Measurements from ENCODE around the gene P4HB.

Gene P4HB

DNA sequence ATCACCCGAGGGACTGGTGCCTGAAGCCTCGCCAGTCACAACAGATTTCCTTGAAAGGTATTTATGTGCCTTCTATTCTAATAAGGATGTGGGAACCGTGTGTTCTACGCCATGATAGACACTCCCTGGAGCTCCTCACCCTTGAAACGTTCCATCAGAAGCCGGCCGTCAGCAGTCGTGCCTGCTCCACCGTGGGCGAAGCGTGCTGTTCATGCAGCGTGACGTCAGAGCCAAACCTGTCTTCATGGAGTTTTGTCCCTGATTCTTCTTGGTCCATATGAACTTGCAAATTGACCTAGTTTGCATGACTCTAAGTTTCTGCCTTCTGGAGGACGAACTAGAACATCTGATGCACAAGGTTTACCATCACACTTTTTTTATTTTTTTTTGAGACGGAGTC is 21.0 kb downstream of the P4HB start:
- DNase-seq, result no peak
- in situ Hi-C loops (cut with HindIII; ENCODE audit: low pct_ligation_motif_present, low pct_unique_long_range_greater_than_20kb, low sequenced_read_pairs), result no loop called here

DNA sequence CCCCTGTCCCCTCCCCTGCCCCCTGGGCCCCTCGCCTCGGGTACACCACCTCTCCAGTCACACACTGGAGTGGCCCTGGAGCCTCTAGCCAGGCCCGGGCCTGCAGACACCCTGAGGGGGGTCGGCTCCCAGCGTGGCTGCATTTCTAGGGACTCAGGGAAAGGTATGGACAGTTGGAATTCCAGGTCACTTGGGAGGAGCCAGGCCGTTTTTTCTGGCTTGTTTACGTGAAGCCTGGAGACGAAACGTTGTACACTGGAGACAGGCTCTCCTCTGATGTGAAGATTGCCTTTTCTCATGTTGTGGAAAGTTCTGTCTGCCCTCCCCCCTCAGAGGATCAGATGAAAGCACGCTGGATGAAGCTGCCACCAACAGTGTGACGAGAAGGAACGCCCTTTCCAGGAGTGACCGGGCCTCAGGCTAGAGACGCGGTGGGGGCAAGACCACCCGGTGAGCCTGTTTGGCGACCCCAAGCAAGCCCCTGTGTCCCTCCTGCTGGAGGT is 21.5 kb downstream of the P4HB start:
- in situ Hi-C loops (cut with HindIII; ENCODE audit: low pct_ligation_motif_present, low pct_unique_long_range_greater_than_20kb, low sequenced_read_pairs), result no loop called here
- DNase-seq, result no peak

DNA sequence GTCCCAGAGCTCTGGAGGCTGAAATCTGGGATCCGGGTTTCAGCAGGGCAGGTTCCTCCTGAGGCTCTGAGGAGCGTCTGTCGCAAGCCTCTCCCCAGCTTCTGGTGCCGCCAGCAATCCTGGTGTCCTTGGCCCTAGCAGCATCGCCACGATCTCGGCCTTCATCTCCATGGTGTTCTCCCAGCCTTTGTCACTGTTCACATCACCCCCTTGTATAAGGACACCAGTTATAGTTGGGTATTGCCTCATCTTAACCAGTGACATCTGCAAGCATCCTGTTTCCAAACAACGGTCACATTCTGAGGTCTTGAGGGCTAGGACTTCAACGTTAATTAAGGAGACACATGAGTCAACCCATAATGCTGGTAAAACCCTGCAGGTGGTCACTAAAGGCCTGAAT is 22.7 kb downstream of the P4HB start:
- no peak for DNase-seq

DNA sequence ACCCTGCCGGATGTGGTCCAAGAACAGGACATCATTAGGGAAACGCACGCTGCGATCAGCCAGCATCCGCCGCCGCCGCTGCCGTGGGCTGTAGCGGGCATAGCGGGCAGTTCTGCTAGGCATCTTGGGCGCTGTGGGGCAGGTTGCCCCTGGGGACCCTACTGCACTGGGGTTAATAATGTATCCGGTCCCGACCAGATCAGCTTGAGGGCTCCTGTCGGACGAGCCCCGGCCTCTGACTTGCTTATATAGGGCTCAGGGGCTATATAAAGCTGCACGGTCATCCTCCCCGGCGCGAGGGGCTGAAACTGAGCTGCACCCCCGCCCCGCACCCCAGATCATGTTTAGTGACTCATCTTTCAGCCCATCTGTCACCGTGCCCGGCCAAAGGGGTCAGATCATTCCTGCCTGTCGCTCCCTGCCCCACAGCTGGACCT is 25.5 kb downstream of the P4HB start, which contains the start of gene PPP1R27:
Gene PPP1R27 (minus strand): TSS at position 220 of the 437 bp plus-strand sequence. CDS start 97 bp downstream, at position 123.
- DNase-seq, result no peak
- in situ Hi-C loops (cut with HindIII; ENCODE audit: low pct_ligation_motif_present, low pct_unique_long_range_greater_than_20kb, low sequenced_read_pairs), result no loop called here

More for the DNA sequence above, 22.7 kb downstream of the P4HB start:
- in situ Hi-C loops (cut with HindIII; ENCODE audit: low pct_ligation_motif_present, low pct_unique_long_range_greater_than_20kb, low sequenced_read_pairs), result no loop called here

DNA sequence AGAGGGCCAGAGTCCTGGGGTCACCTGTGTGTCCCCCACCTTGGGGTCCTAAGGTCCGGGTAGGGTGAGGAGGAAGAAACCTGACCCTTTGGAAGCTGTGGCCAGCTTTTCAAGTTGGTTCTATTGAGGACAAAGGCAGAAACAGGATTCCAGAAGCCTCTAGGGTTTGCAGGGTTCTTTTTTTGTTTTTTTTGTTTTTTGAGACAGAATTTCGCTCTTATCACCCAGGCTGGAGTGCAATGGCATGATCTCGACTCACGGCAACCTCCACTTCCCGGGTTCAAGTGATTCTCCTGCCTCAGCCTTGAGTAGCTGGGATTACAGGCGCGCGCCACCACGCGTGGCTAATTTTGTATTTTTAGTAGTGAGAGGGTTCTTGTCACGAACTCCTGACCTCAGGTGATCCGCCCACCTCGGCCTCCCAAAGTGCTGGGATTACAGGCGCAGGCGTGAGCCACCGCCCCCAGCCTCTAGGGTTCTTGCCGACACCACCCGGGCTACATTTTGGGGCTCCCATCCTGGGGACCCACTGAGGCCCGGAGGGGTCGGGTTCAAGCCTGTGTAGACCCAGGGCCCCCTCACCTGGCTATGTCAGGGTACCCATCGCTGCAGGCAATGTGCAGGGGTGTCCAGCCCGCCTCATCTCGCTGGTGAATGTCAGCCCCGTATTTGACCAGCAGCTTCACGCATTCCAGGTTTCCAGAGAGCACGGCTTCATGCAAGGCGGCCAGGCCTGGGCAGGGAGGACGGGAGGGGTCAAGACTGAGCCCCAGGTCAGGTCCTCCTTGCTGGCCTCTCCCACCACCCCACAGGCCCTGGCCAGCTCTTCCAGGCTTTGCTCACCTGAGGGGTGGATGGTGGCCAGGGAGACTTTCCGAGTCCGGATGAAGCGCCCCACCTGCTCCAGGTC is 26.2 kb downstream of the P4HB start:
- in situ Hi-C loops (cut with HindIII; ENCODE audit: low pct_ligation_motif_present, low pct_unique_long_range_greater_than_20kb, low sequenced_read_pairs), result no loop called here

DNA sequence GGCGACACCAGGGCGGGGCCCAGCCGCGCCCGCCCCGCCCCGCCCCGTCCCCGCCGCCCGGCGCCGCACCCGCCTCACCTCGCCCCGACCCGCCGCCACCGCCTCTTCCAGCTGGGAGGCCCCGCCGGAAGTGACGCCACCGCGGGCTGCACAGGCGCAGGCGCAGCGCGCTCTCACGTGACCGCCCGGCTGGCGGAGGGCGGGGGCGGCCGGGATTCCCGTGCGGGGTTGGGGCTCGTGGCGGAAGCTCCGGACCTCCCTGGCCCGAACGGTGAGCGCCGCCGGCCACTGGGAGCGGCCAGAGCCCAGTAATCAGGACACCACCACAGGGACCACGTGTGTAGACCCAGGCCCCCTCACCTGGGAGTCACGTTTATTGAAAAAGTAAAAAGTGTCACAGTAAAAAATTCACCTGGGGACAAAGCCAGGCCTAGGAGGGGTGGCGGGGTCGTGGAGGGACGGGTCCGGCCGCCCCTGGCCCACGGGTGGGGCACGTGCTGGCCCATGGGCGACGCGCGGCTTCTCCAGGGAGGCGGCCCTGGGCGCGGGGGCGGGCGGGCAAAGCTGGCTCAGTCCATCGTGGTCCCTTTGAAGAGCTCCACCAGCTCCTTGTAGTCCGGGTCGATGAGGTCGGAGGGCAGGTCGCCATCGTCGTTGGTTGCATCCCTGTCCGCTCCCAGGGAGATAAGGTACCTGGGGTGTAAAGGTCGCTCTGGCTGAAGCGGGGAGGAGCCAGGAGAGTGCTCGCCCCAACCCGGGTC is 27.0 kb downstream of the P4HB start, which contains the start of gene MCRIP1:
Gene MCRIP1 (minus strand): TSS at position 132 of the 761 bp plus-strand sequence. CDS start 8,785 bp downstream, outside the sequence.
- in situ Hi-C loops (cut with HindIII; ENCODE audit: low pct_ligation_motif_present, low pct_unique_long_range_greater_than_20kb, low sequenced_read_pairs), result no loop called here

More for the DNA sequence above, 26.2 kb downstream of the P4HB start:
- DNase-seq, result no peak

DNA sequence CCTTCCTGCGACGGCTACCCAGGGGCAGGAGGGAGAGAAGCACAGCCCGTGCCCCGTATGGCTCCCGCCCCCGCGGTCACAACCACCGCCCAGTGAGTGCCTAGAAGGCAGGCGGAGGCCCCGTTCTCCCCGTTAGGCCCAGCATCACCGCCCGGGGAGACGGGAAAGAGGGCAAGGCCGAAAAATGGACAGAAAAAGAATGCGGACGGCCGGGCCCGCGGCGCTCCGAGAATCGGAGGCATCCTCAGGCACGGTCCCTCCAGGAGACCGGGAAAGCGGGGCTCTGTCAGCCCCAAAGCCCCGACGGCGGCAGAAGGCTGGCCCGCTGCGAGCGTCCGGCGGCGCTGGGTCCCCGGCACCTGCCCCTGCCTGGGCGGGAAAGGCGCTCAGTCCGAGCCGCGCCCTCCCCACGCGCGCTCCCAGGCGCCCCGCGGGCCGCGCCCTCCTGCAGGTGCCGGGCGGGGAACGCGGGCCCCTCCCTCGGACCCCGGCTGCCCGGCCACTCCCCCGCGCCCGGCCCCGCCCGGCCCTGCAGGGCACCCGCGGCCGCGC is 27.7 kb downstream of the P4HB start:
- peak; percentile 45 for DNase-seq
- in situ Hi-C loops (cut with HindIII; ENCODE audit: low pct_ligation_motif_present, low pct_unique_long_range_greater_than_20kb, low sequenced_read_pairs), result no loop called here

More for the DNA sequence above, 27.0 kb downstream of the P4HB start, which contains the start of gene MCRIP1:
- peak; percentile 96 for DNase-seq

DNA sequence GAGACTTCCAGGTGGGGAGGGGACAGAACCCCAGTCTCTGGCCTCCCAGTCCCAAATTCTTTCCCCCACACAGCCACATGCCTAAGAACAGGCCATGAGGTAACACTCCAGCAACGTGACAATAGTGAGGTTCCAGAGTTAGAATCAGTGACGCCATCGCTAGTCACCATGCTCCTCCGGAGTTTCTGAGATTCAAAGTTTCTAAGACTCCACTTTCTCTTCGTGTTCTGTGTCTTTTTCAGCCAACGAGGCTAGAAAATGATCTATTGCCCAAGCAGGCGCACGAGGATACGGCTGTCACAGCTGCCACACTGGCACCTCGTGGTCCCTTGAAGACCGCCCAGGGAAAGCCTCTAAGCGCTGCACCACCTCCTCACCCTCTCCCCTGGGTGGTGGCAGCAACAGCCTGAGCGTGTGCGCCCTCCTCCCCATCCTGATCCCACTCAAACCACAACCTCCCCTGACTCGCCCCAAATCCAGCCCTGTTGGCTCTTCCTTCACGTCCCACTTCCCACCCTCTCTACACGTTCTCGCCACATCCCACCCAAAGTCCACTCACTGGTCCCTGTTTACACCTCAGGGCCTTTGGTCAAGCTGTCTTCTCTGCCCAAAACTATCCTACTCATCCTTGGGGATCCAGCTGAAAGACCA is 28.3 kb downstream of the P4HB start:
- in situ Hi-C loops (cut with HindIII; ENCODE audit: low pct_ligation_motif_present, low pct_unique_long_range_greater_than_20kb, low sequenced_read_pairs), result no loop called here
- DNase-seq, result no peak

DNA sequence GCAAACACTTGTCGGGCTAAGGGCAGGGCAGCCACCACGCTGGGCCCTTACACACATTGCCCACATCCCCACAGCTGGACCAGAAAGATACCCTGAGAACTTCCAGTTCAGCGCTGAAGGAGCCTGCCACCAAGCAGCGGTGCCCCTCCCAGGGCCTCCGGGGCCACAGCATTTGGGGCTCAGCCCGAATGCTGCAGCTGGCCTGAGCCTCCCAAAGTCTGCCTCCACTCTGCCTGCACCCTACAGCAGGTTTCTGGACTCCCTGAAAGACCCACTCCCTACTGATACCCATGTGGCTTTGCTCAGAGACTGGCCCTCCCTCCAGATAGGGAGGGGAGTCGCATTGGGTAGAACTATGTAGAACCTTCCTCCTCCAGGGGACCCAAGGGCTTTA is 28.8 kb downstream of the P4HB start:
- no peak for DNase-seq
- in situ Hi-C loops (cut with HindIII; ENCODE audit: low pct_ligation_motif_present, low pct_unique_long_range_greater_than_20kb, low sequenced_read_pairs), result no loop called here

DNA sequence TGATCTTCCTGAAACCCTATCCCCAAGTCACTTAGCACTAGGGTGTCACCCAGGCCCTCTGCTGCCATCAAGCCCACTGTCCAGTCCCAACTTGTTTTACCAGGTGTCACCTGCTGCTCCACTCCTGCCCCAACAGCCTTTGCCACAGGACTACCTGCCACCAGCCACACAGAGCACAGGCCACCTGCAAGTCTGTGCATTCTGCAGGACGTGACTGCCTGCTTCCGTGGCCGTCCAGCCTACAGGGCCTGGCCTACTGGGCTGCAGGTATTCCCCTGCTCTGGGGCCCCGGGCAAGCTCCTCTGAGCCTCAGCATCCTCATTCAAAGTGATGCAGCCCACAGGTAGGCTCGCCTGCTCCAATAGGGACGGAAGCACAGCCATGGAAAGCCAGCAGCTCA is 30.5 kb downstream of the P4HB start:
- in situ Hi-C loops (cut with HindIII; ENCODE audit: low pct_ligation_motif_present, low pct_unique_long_range_greater_than_20kb, low sequenced_read_pairs), result no loop called here
- no peak for DNase-seq

DNA sequence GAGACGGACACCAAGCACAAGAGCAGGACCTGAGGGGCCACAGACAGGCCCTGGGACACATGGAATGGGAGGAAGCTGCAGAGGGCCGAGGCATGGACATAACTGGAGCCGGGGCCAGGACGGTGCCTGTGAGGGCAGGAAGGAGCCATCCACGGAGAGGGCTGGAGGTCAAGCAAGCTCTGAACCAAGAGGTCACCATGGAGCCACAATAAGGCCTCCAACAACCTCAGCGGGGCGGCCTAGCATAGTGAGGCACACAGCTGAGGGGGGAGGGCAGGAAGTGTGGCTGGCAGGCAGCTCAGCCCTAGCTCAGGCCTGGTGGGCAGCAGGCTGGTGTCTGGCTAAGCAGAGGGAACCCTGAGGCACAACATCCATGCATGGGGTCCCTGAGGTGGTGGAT is 31.7 kb downstream of the P4HB start:
- in situ Hi-C loops (cut with HindIII; ENCODE audit: low pct_ligation_motif_present, low pct_unique_long_range_greater_than_20kb, low sequenced_read_pairs), result no loop called here
- DNase-seq, result no peak

DNA sequence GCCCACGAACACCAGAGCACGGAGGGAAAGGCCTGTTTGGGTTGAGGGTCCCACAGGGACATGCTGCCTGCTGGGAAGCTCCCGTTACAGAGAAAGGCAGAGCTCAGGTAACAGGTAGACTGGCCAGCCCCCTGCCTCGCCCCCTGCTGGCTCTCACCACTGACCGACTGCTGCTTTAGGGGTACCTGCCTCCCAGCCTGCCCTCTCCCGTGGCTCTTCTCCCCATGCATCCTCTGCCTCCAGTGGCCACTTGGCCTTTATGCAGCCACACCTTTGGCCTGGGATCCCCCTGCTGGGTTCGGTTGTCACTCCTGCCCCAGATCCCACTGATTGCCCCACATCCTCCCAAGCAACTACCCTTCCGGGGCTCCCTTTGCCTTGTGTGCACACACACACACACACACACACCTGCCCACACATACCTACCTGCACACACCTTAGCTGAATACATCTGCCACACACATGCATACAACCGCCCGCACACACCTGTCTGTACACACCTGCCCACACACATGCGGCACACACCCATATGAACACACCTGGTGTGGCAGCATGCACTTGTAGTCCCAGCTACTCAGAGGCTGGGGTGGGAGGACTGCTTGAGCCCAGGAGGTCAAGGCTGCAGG is 34.4 kb downstream of the P4HB start:
- in situ Hi-C loops (cut with HindIII; ENCODE audit: low pct_ligation_motif_present, low pct_unique_long_range_greater_than_20kb, low sequenced_read_pairs), result no loop called here
- no peak for DNase-seq

DNA sequence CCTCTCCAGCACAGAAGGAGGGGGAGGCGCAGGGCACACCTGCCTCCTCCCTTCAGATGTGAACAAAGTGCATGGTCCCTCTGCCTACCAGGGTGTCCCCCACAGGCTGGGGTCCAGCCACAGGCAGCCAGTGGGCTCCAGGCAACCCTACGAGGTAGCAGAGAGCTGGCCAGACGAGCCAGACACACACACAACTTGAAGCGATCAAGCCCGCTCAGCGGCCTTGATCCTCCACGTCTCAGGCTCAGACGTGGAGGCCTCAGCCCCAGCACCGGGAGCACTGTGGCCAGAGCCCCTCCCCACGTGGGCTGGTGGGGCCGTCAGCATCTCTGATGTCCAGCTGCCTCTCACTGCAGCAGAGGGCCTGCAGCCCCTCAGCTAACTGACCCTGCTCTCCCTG is 35.7 kb downstream of the P4HB start:
- in situ Hi-C loops (cut with HindIII; ENCODE audit: low pct_ligation_motif_present, low pct_unique_long_range_greater_than_20kb, low sequenced_read_pairs), result no loop called here
- no peak for DNase-seq

DNA sequence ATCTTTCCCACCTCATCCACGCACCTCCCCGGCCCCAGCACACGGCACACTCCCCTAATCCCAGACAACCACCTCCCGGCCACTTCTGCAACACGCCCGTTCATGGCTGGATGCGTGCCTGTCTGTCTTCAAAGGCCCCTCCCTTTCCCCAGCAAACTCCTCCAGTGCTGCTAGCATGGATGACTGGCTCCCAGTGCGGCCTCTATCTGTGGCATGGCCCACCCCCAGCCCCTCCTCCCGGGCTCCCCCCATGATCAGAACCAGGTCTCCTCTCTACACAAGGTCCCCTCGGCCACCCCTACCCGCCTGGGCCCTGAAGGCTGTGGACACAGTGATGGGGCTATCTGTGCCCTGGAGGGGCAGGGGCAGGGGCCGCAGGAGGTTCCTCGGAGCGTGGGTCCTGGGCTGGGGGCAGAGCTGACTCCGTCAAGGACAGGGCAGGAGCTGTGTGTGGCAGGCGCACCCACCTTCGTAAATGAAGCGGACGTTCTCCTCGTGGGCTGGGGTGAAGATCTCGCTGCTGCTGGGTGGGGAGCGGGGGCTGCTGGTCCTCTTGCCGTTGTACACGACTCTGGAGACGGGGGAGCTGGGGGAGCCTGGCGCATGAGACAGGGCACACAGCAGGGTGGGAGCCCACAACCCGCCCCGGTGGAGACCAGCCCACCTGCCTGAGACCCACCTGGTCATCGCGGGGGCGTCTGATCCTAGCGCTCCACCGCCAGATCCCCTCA is 36.4 kb downstream of the P4HB start:
- in situ Hi-C loops (cut with HindIII; ENCODE audit: low pct_ligation_motif_present, low pct_unique_long_range_greater_than_20kb, low sequenced_read_pairs), result no loop called here
- DNase-seq, result no peak

DNA sequence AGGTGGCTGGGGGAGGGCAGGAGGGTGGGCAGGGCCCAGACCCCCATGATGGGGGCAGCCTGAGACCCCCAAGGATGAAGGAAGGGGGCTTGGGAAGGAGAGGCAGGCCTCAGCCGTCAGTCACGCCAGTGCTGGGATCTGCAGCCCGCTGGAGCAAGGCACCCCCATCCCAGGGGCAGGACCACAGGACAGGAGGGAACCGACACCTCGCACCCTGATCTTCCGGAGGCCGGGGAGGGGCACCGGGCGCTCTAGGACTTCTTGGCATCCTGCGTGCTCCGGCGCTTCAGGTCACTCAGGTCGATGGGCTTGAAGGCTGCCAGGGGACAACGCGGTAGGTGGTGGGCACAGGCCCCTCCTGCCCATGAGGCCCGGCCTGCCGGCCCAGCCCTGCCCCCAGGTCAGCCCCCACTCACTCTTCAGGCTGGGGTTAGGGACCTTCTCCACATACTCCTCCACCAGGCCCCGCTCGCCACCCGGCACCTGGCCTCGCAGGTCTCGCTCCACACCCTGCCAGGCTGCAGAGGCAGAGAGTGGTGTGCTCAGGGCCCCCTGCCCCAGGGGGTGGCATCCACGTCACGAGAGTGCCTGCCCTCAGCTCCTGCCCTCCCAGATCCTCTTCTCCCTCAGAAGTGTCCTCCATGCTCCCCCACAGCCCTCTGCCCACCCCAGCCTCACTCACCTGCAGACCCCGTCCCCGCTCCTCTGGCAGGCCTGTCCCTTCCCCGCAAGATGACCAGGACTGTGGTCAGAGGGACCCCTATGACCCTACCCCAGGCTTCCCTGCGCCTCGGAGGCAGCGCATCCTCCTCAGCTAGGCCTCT is 37.1 kb downstream of the P4HB start:
- in situ Hi-C loops (cut with HindIII; ENCODE audit: low pct_ligation_motif_present, low pct_unique_long_range_greater_than_20kb, low sequenced_read_pairs), result no loop called here
- DNase-seq, result no peak

DNA sequence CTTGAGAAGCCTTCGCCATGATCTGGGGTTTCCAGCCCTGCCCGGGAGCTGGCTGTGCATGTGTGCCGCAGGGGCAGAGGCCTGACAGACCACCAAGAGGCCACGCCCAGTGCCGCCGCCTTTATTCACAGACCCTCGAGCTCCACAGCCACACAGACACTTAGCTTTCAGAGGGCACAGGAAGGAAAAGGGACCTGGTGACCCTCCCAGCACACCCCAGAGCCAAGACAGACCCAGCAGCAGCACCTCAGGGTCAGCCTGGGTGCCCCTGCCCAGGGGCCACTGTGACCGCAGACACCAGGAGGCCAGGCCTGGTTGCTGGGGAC is 38.1 kb downstream of the P4HB start:
- in situ Hi-C loops (cut with HindIII; ENCODE audit: low pct_ligation_motif_present, low pct_unique_long_range_greater_than_20kb, low sequenced_read_pairs), result no loop called here
- no peak for DNase-seq

Measured in ACHN (cell line).